HG02884 (cell line): Measurements from ENCODE around the gene ZFP36L1.

ENCODE experiments used
- ATAC-seq: cut with Tn5 transposase; IDR thresholded peaks from one replicate; pipeline ENCODE4 v1.9.1; 2021; ENCODE audit warnings: mild to moderate bottlenecking, moderate library complexity; ENCODE audit not compliant: unreplicated experiment

Gene ZFP36L1

GRCh38 chr14:68796418-68797101 is 3.7 kb upstream of the ZFP36L1 start:
- no peak for ATAC-seq

- peak; percentile 36 for ATAC-seq
Observed at GRCh38 chr14:68795597-68796417, 2.9 kb upstream of the ZFP36L1 start.

- ATAC-seq: no peak
Observed at GRCh38 chr14:68794851-68795596, 2.2 kb upstream of the ZFP36L1 start.

GRCh38 chr14:68794130-68794850 is 1.4 kb upstream of the ZFP36L1 start:
- no peak for ATAC-seq

- ATAC-seq: no peak
Observed at GRCh38 chr14:68793734-68794129, 865 bp upstream of the ZFP36L1 start.

- no peak for ATAC-seq
Observed at GRCh38 chr14:68792678-68792978, 239 bp downstream of the ZFP36L1 start.

GRCh38 chr14:68791902-68792677 is 777 bp downstream of the ZFP36L1 start:
- ATAC-seq: no peak

GRCh38 chr14:68791078-68791901 is 1.6 kb downstream of the ZFP36L1 start:
- ATAC-seq: no peak

GRCh38 chr14:68790644-68791077 is 2.2 kb downstream of the ZFP36L1 start:
- ATAC-seq: no peak

GRCh38 chr14:68789821-68790643 is 2.8 kb downstream of the ZFP36L1 start:
- ATAC-seq: no peak

GRCh38 chr14:68788996-68789820 is 3.7 kb downstream of the ZFP36L1 start:
- no peak for ATAC-seq

- no peak for ATAC-seq
Observed at GRCh38 chr14:68788275-68788995, 4.4 kb downstream of the ZFP36L1 start.

- ATAC-seq: no peak
Observed at GRCh38 chr14:68787092-68787992, 5.5 kb downstream of the ZFP36L1 start.

- ATAC-seq: no peak
Observed at GRCh38 chr14:68786491-68787091, 6.3 kb downstream of the ZFP36L1 start.
